A673 (cell line): ENCODE data around the gene PPCDC.

Experiments used
- CTCF ChIP-seq: fragments of 300-800, 200-600 bp; sonication (generic); conservative IDR thresholded peaks from 2 replicates; pipeline ENCODE4 v1.5.1; 2017; ENCODE audit warnings: low read depth, mild to moderate bottlenecking, antibody characterized with exemption, low read length, moderate library complexity, mixed read lengths
- EZH2 ChIP-seq: fragments of 200-600 bp; sonication (generic); IDR thresholded peaks from 2 replicates; pipeline ENCODE4 v1.6.1; 2017; ENCODE audit warnings: borderline replicate concordance, low read depth, mild to moderate bottlenecking, mixed read lengths, antibody characterized with exemption, low read length; ENCODE audit not compliant: poor library complexity, severe bottlenecking

- TF ChIP-seq CTCF = no peak
- TF ChIP-seq EZH2 = no peak
These were observed 42.6 kb downstream of the PPCDC start for GRCh38 chr15:75065851-75066509.
